ENCODE results near the gene APOC3.
"Not testable (repeated sequence)": the region's sequence is repeated elsewhere in the genome, so short reads cannot be mapped to it uniquely, and the experiment has no call there.

APOC3 gene

DNA sequence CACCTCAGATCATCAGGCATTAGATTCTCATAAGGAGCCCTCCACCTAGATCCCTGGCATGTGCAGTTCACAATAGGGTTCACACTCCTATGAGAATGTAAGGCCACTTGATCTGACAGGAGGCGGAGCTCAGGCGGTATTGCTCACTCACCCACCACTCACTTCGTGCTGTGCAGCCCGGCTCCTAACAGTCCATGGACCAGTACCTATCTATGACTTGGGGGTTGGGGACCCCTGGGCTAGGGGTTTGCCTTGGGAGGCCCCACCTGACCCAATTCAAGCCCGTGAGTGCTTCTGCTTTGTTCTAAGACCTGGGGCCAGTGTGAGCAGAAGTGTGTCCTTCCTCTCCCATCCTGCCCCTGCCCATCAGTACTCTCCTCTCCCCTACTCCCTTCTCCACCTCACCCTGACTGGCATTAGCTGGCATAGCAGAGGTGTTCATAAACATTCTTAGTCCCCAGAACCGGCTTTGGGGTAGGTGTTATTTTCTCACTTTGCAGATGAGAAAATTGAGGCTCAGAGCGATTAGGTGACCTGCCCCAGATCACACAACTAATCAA lies 2.2 kb downstream of the APOC3 start:
- no peak for DNase-seq (ENCODE audit: low spot score)

- no peak for DNase-seq (ENCODE audit: low spot score)
These were observed 2.9 kb downstream of the APOC3 start for GRCh38 chr11:116832350-116833290.

DNA sequence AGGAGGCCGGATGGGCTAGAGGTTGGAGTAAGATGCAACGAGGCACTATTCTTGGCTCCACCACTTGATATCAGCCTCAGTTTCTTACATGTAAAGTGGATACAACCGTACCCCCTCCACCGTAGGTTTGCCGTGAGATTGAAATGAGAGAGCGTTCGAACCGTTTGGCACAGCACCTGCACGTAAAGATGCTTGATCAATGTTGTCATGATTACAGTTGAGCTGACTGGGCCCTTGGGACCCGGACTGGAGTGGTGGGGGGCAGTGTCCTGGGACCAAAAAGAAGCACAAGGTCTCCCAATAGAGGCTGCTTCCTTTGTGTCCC lies 3.7 kb downstream of the APOC3 start:
- DNase-seq (ENCODE audit: low spot score), result no peak

DNA sequence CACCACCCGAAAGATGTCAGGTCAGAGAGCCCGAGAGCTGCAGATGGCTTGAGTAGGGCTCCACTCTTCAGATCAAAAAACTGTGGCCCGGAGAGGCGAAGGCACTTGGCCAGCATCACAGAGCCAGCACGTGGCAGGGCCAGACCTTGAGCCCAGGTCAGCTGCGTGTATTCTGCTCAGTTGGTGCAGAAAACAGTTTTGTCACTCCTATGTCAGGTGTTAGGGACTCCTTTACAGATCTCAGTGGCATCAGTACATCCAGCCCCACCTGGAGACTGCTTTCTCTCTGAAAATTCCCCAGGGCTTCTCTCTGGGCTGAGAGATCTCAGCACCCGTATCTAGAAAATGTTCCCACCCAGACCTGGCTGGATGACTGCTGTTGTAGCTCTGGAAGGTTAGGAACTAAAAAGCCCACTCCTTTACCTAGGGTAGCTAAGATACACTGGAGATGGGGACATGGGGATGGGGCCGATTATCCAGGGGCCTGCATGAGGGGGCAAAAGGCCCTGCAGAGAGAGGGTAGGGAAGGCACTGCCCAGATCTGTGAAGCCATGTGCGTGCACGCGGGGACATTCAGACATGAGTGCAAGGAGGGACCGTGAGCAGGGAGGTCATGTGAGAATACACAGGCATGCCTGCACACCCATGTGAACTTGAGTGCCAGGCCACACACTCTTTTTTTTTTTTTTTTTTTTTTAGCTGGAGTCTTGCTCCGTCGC lies 4.3 kb downstream of the APOC3 start:
- DNase-seq (ENCODE audit: low spot score), result no peak

GRCh38 chr11:116834535-116835041 lies 4.9 kb downstream of the APOC3 start:
- not testable (repeated sequence) for DNase-seq (ENCODE audit: low spot score)

- peak; percentile 29 for DNase-seq (ENCODE audit: low spot score)
These were observed 5.5 kb downstream of the APOC3 start for GRCh38 chr11:116835042-116835772.

GRCh38 chr11:116835791-116836631 lies 6.3 kb downstream of the APOC3 start:
- DNase-seq (ENCODE audit: low spot score), result peak; percentile 96

GRCh38 chr11:116836632-116836991 lies 6.9 kb downstream of the APOC3 start:
- no peak for DNase-seq (ENCODE audit: low spot score)

- no peak for DNase-seq (ENCODE audit: low spot score)
These were observed 7.8 kb downstream of the APOC3 start, which contains the start of gene APOA1 for GRCh38 chr11:116837231-116838091. Gene APOA1, minus strand, starts transcription at chr11:116837622. Its CDS starts 235 bp downstream, at chr11:116837387.

- DNase-seq (ENCODE audit: low spot score), result no peak
These were observed 8.8 kb downstream of the APOC3 start for GRCh38 chr11:116838321-116839084.

DNA sequence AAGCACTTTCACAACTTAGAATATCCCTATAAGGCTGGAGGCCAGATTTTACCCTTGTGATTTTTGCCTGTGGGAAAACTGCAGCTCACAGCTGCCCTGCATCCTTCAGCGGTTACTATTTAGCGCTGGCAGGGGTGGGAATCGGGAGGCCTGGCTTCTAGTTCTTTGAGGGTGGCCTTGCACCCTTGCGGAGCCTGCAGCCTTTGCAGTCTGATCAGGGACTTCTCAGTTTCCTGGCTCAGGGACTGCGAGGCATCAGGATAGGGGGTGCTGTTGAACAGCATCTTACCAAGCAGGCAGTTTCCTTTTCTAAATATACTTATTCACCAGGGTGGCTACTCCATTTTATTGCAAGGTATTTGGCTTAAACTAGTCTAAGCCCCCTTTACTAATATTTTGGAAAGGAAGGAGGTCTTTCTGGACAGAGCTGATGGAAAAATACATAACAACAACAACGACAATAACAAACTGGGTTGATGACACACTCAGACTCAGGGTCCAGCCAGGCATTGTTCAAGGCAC lies 10.6 kb downstream of the APOC3 start:
- DNase-seq (ENCODE audit: low spot score), result no peak

DNA sequence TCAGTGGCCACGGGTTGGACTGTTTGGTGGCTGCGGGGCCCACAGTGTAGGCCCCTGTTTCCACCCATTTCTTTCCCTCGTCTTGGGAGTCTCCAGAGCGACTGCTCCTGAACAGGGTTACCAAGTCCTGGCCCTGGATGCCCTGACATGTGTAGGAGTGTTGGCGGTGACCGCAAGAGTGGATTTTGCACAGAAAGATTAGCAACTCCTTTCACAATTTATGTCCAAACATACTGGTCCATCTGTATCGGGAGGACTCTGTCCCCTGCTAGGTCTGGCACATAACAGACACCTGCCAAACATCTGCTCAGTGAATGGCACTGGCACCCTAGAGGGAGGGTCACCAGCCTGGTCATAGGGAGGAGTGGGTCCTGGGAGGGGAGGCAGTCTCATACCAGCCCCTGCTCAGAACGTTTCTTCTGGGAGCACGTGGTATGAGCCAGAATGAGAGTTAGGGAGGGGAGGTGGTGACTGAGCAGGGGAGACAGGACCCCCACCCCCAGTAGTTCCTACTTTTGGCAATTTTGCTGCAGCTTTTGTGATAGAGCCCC lies 11.1 kb downstream of the APOC3 start:
- DNase-seq (ENCODE audit: low spot score), result no peak

DNA sequence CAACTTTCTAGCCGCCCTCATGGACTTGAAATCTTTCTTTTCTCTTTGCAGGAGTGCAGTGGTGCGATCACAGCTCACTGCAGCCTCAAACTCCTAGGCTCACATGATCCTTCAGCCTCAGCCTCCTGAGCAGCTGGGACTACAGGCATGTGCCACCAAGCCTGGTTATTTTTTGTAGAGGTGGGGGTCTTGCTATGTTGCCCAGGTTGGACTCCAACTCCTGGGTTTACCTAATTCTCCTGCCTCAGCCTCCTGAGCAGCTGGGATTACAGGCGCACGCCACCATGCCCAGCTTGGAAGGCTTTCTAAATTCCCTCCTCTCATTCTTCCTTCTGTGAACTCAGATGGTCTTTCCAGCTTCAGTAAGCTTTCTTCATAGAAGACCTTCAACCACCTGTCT lies 12.4 kb downstream of the APOC3 start:
- no peak for DNase-seq (ENCODE audit: low spot score)

- no peak for DNase-seq (ENCODE audit: low spot score)
These were observed 13.2 kb downstream of the APOC3 start for GRCh38 chr11:116842909-116843308.

DNA sequence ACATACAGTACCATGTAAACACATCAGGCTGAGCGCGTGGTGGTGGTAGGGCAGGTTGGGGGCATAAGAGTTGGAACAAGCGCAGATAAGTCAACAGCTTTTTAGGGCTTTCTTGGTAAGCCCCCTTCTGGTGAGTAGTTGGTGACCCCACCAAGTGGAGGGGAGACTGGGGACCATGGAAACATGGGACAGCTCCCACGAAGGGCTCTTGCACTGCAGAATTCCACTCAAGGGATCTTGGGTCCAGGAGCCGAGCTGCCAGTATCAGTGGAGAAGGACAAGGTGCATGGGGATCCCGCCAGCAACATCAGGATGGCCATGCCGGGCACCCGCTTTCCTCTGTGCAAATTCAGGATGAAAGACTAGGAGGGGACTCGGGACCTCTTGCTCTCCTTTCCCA lies 14.0 kb downstream of the APOC3 start:
- DNase-seq (ENCODE audit: low spot score), result no peak

DNA sequence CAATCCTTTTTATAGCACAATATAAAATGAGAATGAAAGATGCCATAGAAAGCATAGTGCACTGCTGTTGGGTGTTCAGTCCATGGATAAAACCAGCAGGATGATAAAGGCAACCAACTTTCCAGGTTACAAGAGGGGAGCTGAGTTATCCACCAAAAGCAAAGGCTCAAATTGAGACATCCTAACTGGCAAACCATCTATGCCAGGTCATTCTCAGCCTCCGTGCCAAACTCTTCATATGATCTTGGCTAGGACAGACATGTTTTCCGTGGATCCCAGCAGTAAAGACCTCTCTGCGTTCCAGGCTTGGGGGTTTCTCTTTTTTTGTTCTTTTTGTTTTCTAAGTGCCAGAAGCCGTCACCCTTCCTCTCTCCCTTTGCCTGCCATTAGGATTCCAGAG lies 15.0 kb downstream of the APOC3 start:
- DNase-seq (ENCODE audit: low spot score), result no peak

GRCh38 chr11:116847612-116848011 lies 17.9 kb downstream of the APOC3 start:
- DNase-seq (ENCODE audit: low spot score), result no peak

DNA sequence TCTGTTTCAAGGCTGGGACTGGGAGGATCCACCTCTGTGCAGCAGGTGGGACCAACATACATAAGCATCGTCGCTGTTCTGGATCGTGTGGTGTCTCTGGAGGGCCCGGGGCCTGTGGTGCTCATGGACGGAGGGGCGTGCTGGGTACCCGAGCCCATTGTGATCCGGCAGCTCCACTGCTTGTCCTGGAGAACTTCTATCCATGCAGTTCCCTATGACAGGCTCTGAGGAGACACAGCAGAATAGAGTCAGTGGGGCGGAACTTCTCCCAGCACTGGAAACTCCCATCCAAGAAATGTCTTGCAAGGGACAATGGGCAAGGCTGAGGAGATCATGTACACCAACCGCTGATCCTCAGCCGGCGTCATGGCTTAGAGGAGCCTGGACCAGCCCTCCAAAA lies 19.4 kb downstream of the APOC3 start:
- no peak for DNase-seq (ENCODE audit: low spot score)

DNA sequence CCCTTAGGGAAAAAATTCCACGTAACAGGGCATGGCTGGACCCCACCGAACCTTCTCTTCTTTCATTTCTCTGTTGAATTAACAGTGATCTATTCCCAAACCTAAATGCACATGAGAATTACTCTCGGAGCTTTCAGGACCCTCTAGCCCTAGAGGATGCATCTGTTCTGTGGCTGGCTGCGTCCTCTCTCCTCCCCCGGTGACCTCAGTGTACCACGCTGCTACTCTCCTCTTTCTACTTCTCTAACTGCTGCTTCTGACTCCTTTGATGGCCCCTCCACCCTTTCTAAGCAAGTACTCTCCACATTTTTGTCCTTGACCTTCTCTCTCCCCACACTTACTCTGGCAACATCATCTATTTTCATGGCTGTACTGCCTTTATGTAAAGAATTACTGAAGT lies 19.8 kb downstream of the APOC3 start:
- no peak for DNase-seq (ENCODE audit: low spot score)
